Panc1 (cell line): Measurements from ENCODE around the gene ANO8. TPM values are rescaled to one million over a fixed set of nuclear protein-coding genes. Genes with fewer than 3 reads are reported as not detected.

ENCODE experiments used
- ATAC-seq: fragments of 200-7000 bp; cut with Tn5 transposase; 2 replicates; pipeline ENCODE4 v1.9.1; 2020; ENCODE audit warnings: mild to moderate bottlenecking, moderate library complexity
- Bru-seq: library from RNA; stranded (reverse); fragments of 400-500 nt; gene quantifications from one replicate; lab custom pipeline; 2021; lab: Mats Ljungman, UMichigan
- BruChase-seq, 2 experiments: library from RNA; stranded (reverse); fragments of 400-500 nt; gene quantifications; one replicate each; lab custom pipeline; 2021; lab: Mats Ljungman, UMichigan
- BruUV-seq: library from RNA; stranded (reverse); fragments of 400-500 nt; replicated peaks from 2 replicates; lab custom pipeline; 2021; lab: Mats Ljungman, UMichigan
- CTCF ChIA-PET: fragments of 300-600 bp; sonication (Branson Sonifier 250); formaldehyde crosslinking; loops from one replicate; lab custom pipeline; 2022; ENCODE audit warnings: antibody characterized with exemption; lab: Charles Lee
- POLR2A ChIA-PET: fragments of 300-600 bp; sonication (Branson Sonifier 250); formaldehyde crosslinking; loops from one replicate; lab custom pipeline; 2022; ENCODE audit warnings: antibody characterized with exemption; lab: Charles Lee
- DNase-seq: peaks from one replicate; pipeline ENCODE4 v3.0.0-alpha.2; 2010; ENCODE audit warnings: low read depth, low spot score
- H3K27ac ChIP-seq: 2 replicates; pipeline ENCODE4 v1.5.1; 2011; ENCODE audit warnings: mild to moderate bottlenecking, low read length, inconsistent platforms
- H3K27me3 ChIP-seq: fragments of 200-500 bp; sonication (Bioruptor generic); 2 replicates; pipeline ENCODE4 v1.6.0; 2014; ENCODE audit warnings: low read length, inconsistent platforms; ENCODE audit not compliant: control insufficient read depth, insufficient read depth
- H3K36me3 ChIP-seq: fragments of 200-500 bp; sonication (Bioruptor generic); 2 replicates; pipeline ENCODE4 v1.5.1; 2014; ENCODE audit warnings: inconsistent platforms, mild to moderate bottlenecking, low read length, moderate library complexity; ENCODE audit not compliant: control insufficient read depth, insufficient read depth
- H3K4me1 ChIP-seq: 2 replicates; pipeline ENCODE4 v1.5.1; 2011; ENCODE audit warnings: inconsistent platforms, mild to moderate bottlenecking, low read length, moderate library complexity; ENCODE audit not compliant: control insufficient read depth, insufficient read depth
- H3K4me3 ChIP-seq, 2 experiments: 2 replicates each; pipeline ENCODE4 v1.5.1; 2011 to 2012; ENCODE audit warnings: low read depth in 2 of 2, low read length in 2 of 2, mild to moderate bottlenecking in 2 of 2, inconsistent platforms in 1 of 2, moderate library complexity in 1 of 2
- H3K9me3 ChIP-seq: fragments of 200-500 bp; sonication (Bioruptor generic); 2 replicates; pipeline ENCODE4 v1.5.1; 2014; ENCODE audit warnings: low read depth, mild to moderate bottlenecking, inconsistent platforms, low read length, moderate library complexity; ENCODE audit not compliant: control insufficient read depth, insufficient read depth
- CTCF ChIP-seq: fragments of 450-650 bp; IDR thresholded peaks from 2 replicates; pipeline ENCODE4 v1.5.1; 2017; ENCODE audit warnings: mild to moderate bottlenecking
- POLR2AphosphoS5 ChIP-seq: IDR thresholded peaks from 2 replicates; pipeline ENCODE4 v1.6.1; 2012; ENCODE audit warnings: mild to moderate bottlenecking, low read depth, low read length, moderate library complexity
- REST ChIP-seq, 2 experiments: IDR thresholded peaks; 2 replicates each; pipeline ENCODE4 v1.6.1; 2011 to 2012; ENCODE audit warnings: low read depth in 2 of 2, control low read depth in 1 of 2, low read length in 1 of 2, mild to moderate bottlenecking in 1 of 2, moderate library complexity in 1 of 2; ENCODE audit not compliant: insufficient read depth in 1 of 2
- SIN3A ChIP-seq: IDR thresholded peaks from 2 replicates; pipeline ENCODE4 v1.6.1; 2012; ENCODE audit warnings: low read depth, mild to moderate bottlenecking, low read length, moderate library complexity, borderline replicate concordance; ENCODE audit not compliant: insufficient read depth
- TCF7L2 ChIP-seq: IDR thresholded peaks from 2 replicates; pipeline ENCODE4 v1.6.1; 2011; ENCODE audit warnings: mild to moderate bottlenecking, low read depth, low read length, inconsistent platforms
- in situ Hi-C: cut with HindIII; loops from 2 replicates; pipeline ENCODE4 v1.10.0; 2016; ENCODE audit warnings: low sequenced_read_pairs, low pct_unique_long_range_greater_than_20kb
- intact Hi-C: fragments of 100-400 bp; cut with micrococcal nuclease; formaldehyde crosslinking; loops from one replicate; pipeline ENCODE4 v1.10.0; 2022; ENCODE audit not compliant: unreplicated experiment
- long read RNA-seq: library from polyadenylated mRNA; unstranded; transcript quantifications from one replicate; pipeline ENCODE4 v2.0.0, GENCODE V29; 2021; ENCODE audit not compliant: unreplicated experiment
- polyA plus RNA-seq: library from polyadenylated mRNA; unstranded; fragments of >200 nt; gene quantifications from one replicate; pipeline ENCODE4 v1.2.1, GENCODE V29; 2012; ENCODE audit warnings: missing spikeins; ENCODE audit not compliant: insufficient read length
- total RNA-seq: library from RNA; stranded (reverse); gene quantifications from one replicate; pipeline ENCODE4 v1.2.1, GENCODE V29; 2021; ENCODE audit not compliant: unreplicated experiment

ANO8 gene, protein sequence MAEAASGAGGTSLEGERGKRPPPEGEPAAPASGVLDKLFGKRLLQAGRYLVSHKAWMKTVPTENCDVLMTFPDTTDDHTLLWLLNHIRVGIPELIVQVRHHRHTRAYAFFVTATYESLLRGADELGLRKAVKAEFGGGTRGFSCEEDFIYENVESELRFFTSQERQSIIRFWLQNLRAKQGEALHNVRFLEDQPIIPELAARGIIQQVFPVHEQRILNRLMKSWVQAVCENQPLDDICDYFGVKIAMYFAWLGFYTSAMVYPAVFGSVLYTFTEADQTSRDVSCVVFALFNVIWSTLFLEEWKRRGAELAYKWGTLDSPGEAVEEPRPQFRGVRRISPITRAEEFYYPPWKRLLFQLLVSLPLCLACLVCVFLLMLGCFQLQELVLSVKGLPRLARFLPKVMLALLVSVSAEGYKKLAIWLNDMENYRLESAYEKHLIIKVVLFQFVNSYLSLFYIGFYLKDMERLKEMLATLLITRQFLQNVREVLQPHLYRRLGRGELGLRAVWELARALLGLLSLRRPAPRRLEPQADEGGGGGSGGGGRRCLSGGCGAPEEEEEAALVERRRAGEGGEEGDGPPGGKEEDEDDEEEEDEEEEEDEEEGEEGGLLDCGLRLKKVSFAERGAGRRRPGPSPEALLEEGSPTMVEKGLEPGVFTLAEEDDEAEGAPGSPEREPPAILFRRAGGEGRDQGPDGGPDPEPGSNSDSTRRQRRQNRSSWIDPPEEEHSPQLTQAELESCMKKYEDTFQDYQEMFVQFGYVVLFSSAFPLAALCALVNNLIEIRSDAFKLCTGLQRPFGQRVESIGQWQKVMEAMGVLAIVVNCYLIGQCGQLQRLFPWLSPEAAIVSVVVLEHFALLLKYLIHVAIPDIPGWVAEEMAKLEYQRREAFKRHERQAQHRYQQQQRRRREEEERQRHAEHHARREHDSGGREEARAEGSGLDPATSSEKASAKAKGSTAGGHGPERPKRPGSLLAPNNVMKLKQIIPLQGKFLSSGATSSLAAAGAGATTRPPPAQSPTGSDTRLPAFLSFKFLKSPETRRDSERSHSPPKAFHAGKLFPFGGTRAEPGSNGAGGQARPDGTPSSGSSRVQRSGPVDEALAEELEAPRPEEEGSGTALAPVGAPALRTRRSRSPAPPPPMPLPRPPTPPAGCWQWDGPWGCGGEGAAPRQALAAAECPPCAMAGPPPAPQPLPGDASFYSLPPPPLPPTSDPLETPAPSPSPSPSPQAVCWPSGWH
- total RNA-seq = 13.5 TPM
- 15.2 TPM for polyA plus RNA-seq
- percentile 49 among the genes with signal in this experiment for Bru-seq, nascent RNA
- BruChase-seq, experiment 1, labeled RNA remaining after a 2-hour chase = percentile 55 among the genes with signal in this experiment
- percentile 63 among the genes with signal in this experiment for BruChase-seq, experiment 2, labeled RNA remaining after a 6-hour chase
- long read RNA-seq, partial matches to known transcripts = 0 of 4 reads
- long read RNA-seq, other reads (novel, unspliced or antisense) = 4 of 4 reads

GRCh38 chr19:17334414-17335409 lies at the start of gene ANO8:
Gene ANO8 (minus strand): TSS chr19:17334855. CDS start chr19:17334670, 185 bp downstream.
- POLR2A ChIA-PET = no interaction called here
- peaks cover 12% of the 10 kb centered on the region for H3K4me1 ChIP-seq
- peaks cover 7% of the 10 kb centered on the region; the same call in 1 of the 2 replicates for H3K36me3 ChIP-seq
- H3K4me3 ChIP-seq = peak within 1 kb of the TSS; percentile 65 to 67
- no TSS peak for BruUV-seq
- ATAC-seq (peak; percentile 76), DNase-seq (peak; percentile 90)
- peak within 1 kb of the TSS; percentile 98 for H3K27ac ChIP-seq
- CTCF ChIA-PET = interaction anchor here (0.6 kb wide), 1 partner anchor 20 kb away, joined by 3 read pairs; no protein-coding TSS in a partner anchor
- no peaks in the 10 kb centered on the region for H3K27me3 ChIP-seq
- TF ChIP-seq REST (IDR thresholded peaks at IDR 0.05; ENCODE audit: insufficient read depth in 1 of 2, low read depth in 2 of 2, low read length in 1 of 2) (no peak), TCF7L2 (peak; percentile 49; the same call in 1 of the 2 replicates), CTCF (no peak), SIN3A (no peak; the same call in 1 of the 2 replicates), POLR2AphosphoS5 (peak; percentile 31; the same call in 1 of the 2 replicates)
- no peaks in the 10 kb centered on the region for H3K9me3 ChIP-seq
- intact Hi-C loops = no loop called here
- in situ Hi-C loops = no loop called here
